Renal pelvis (tissue), 12 donors: Measurements from ENCODE around the gene MT1E. TPM values are rescaled to one million over a fixed set of nuclear protein-coding genes. Genes with fewer than 3 reads are reported as not detected.
"Not testable (repeated sequence)": the region's sequence is repeated elsewhere in the genome, so short reads cannot be mapped to it uniquely, and the experiment has no call there.

ENCODE experiments used
- DNase-seq: peaks from one replicate; pipeline ENCODE4 v3.0.0-alpha.2; 2013
- long read RNA-seq, 16 experiments: transcript quantifications; one replicate each; lab custom pipeline, GENCODE V29; 2026
- polyA plus RNA-seq, 3 donors: library from polyadenylated mRNA; unstranded; fragments of 120-200 nt; gene quantifications; one replicate each; pipeline ENCODE4 v1.2.1, GENCODE V29; 2013; ENCODE audit not compliant: insufficient read length in 3 of 3

The MT1E gene
- polyA plus RNA-seq, result 10 to 100 TPM; 18.0 to 44.4 (median 23.6) TPM
- long read RNA-seq, donor 1, transcript MT1E-201 (3 exons, 704 nt), result major isoform, 44 of 47 reads
- long read RNA-seq, donor 1, partial matches to known transcripts, result 0 of 47 reads
- long read RNA-seq, donor 1, other reads (novel, unspliced or antisense), result 0 of 47 reads
- long read RNA-seq, donor 2, transcript MT1E-201 (3 exons, 704 nt), result major isoform, 17 of 17 reads
- long read RNA-seq, donor 2, partial matches to known transcripts, result 0 of 17 reads
- long read RNA-seq, donor 2, other reads (novel, unspliced or antisense), result 0 of 17 reads
- long read RNA-seq, donor 3, transcript MT1E-201 (3 exons, 704 nt), result major isoform, 23 of 23 reads
- long read RNA-seq, donor 3, partial matches to known transcripts, result 0 of 23 reads
- long read RNA-seq, donor 3, other reads (novel, unspliced or antisense), result 0 of 23 reads
- long read RNA-seq, donor 4, transcript MT1E-201 (3 exons, 704 nt), result major isoform, 29 of 49 reads
- long read RNA-seq, donor 4, partial matches to known transcripts, result 18 of 49 reads
- long read RNA-seq, donor 4, other reads (novel, unspliced or antisense), result 0 of 49 reads
- long read RNA-seq, donor 5, transcript MT1E-201 (3 exons, 704 nt), result major isoform, 27 of 27 reads
- long read RNA-seq, donor 5, partial matches to known transcripts, result 0 of 27 reads
- long read RNA-seq, donor 5, other reads (novel, unspliced or antisense), result 0 of 27 reads
- long read RNA-seq, donor 6, transcript MT1E-201 (3 exons, 704 nt), result major isoform, 30 of 30 reads
- long read RNA-seq, donor 6, partial matches to known transcripts, result 0 of 30 reads
- long read RNA-seq, donor 6, other reads (novel, unspliced or antisense), result 0 of 30 reads
- long read RNA-seq, donor 7, transcript MT1E-201 (3 exons, 704 nt), result major isoform, 21 of 21 reads
- long read RNA-seq, donor 7, partial matches to known transcripts, result 0 of 21 reads
- long read RNA-seq, donor 7, other reads (novel, unspliced or antisense), result 0 of 21 reads
- long read RNA-seq, donor 8, transcript MT1E-201 (3 exons, 704 nt), result major isoform, 14 of 14 reads
- long read RNA-seq, donor 8, partial matches to known transcripts, result 0 of 14 reads
- long read RNA-seq, donor 8, other reads (novel, unspliced or antisense), result 0 of 14 reads
- long read RNA-seq, donor 9, transcript MT1E-201 (3 exons, 704 nt), result major isoform, 40 of 191 reads
- long read RNA-seq, donor 9, partial matches to known transcripts, result 95 of 191 reads
- long read RNA-seq, donor 9, other reads (novel, unspliced or antisense), result 55 of 191 reads
- long read RNA-seq, donor 10, transcript MT1E-201 (3 exons, 704 nt), result major isoform, 15 of 15 reads
- long read RNA-seq, donor 10, partial matches to known transcripts, result 0 of 15 reads
- long read RNA-seq, donor 10, other reads (novel, unspliced or antisense), result 0 of 15 reads
- long read RNA-seq, donor 11, transcript MT1E-201 (3 exons, 704 nt), result major isoform, 16 of 16 reads
- long read RNA-seq, donor 11, partial matches to known transcripts, result 0 of 16 reads
- long read RNA-seq, donor 11, other reads (novel, unspliced or antisense), result 0 of 16 reads
- long read RNA-seq, donor 12, transcript MT1E-201 (3 exons, 704 nt), result major isoform, 23 of 25 reads
- long read RNA-seq, donor 12, partial matches to known transcripts, result 0 of 25 reads
- long read RNA-seq, donor 12, other reads (novel, unspliced or antisense), result 0 of 25 reads
- long read RNA-seq, donor 13, transcript MT1E-201 (3 exons, 704 nt), result major isoform, 18 of 18 reads
- long read RNA-seq, donor 13, partial matches to known transcripts, result 0 of 18 reads
- long read RNA-seq, donor 13, other reads (novel, unspliced or antisense), result 0 of 18 reads
- long read RNA-seq, donor 14, result 0 reads
- long read RNA-seq, donor 15, result 0 reads
- long read RNA-seq, donor 16, transcript MT1E-201 (3 exons, 704 nt), result major isoform, 40 of 40 reads
- long read RNA-seq, donor 16, partial matches to known transcripts, result 0 of 40 reads
- long read RNA-seq, donor 16, other reads (novel, unspliced or antisense), result 0 of 40 reads

DNA sequence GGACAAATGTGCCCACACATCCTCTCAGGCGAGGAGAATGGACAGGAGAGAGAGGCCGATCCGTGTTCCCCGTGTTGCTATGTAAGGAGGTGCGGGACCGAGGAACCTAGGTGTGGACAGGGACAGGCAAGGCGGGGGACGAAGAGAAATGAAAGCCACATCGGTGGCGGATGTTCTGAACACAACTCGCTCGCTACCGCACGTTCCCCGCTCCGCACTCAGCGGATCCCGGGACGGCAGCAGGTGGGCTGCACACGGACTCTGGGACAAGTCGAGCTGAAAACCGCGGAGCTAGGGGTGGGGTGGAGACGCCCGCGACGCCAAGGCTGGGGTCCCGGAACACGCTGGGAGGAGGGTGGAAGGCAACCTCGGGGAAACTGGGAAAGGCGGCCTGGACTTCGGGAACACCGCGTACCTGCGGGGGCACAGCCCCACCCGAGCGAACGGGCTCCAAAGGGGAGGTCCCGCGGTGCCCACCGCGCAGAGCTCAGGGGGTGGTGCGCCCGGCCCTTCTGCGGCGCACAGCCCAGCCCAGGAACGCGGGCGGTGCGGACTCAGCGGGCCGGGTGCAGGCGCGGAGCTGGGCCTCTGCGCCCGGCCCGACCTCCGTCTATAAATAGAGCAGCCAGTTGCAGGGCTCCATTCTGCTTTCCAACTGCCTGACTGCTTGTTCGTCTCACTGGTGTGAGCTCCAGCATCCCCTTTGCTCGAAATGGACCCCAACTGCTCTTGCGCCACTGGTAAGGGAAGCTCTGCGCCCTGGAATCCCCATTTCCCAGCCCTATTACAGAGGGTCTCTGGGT lies at the start of gene MT1E:
Gene MT1E, plus strand, starts transcription at position 642 of the 803 bp plus-strand sequence. Its CDS starts 71 bp downstream, at position 713.
- DNase-seq, result no peak

GRCh38 chr16:56576585-56577299 lies 48.8 kb upstream of the MT1E start:
- peak; percentile 20 for DNase-seq

DNA sequence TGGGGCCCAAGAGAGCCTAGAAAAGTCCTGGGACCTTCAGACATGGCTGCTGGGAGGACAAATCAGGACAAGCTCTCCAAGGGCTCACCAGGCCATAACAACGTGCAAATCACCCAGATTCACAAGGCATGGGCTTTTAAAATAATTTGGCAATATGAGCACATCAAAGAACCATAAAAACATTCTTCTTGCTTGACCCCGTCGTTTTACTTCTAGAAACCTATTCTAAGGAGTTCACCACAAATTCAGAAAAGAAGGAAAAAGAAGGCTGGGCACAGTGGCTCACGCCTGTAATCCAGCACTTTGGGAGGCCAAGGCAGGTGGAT lies 48.3 kb upstream of the MT1E start:
- DNase-seq, result no peak

GRCh38 chr16:56580391-56581048 lies 45.1 kb upstream of the MT1E start:
- no peak for DNase-seq

- not testable (repeated sequence) for DNase-seq
These were observed 42.7 kb upstream of the MT1E start for GRCh38 chr16:56582911-56583310.

- no peak for DNase-seq
These were observed 42.0 kb upstream of the MT1E start for GRCh38 chr16:56583351-56584168.

GRCh38 chr16:56584276-56584675 lies 41.3 kb upstream of the MT1E start:
- no peak for DNase-seq

DNA sequence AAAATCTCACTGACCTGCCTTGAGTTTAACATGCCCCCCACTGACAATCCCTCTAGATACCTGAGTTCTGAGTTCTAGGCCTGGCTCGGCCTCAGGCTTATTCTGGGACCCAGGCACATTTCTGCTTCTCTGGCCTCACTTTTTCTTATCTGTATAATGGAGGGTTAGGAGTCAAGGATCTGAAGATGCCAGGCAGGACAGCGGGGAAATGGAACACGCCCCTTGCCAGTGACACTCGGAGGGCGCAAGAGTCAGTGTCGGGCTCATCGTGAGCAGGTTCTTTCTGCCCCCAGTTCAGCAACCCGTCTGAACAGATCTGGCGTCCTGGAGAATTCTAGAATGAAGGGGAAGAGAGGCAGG lies 36.8 kb upstream of the MT1E start:
- DNase-seq, result no peak

DNA sequence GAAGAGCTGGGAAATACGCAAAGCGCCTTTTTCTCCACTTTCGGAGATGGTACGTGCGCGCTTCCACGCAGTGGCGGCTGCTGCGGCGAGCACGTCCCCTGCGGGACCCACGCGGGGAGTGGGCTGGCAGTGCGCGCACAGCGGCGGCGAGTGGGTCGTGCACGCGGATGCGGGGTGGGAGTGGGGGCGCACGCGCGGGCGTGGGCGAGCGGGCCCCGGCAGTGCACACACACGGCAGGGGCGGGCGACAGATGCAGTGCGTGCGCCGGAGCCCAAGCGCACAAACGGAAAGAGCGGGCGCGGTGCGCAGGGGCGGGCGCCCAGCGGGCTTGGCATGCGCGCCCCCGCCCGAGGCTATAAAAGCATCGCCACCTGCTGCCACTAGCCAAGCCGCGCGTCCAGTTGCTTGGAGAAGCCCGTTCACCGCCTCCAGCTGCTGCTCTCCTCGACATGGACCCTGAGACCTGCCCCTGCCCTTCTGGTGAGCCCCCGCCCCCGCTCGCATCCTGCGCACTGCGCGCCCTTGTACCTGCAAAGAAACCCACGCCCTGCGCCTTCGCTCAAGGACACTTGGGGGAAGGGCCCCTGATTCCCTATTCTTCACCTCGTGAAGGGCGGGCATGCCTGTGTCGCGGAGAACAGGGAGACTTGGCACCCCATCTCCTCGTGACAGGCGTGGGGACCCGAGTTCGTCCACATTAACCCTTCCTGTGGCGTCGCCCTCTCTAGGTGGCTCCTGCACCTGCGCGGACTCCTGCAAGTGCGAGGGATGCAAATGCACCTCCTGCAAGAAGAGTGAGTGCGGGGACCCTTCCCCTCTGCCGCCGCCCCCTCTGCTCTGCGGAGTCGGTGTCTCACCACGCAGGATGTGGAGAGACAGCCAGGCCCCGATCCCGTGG lies 36.2 kb upstream of the MT1E start, which contains the start of gene MT3:
Gene MT3, plus strand, starts transcription at position 388 of the 899 bp plus-strand sequence. Its CDS starts 63 bp downstream, at position 451.
- DNase-seq, result peak; percentile 31

DNA sequence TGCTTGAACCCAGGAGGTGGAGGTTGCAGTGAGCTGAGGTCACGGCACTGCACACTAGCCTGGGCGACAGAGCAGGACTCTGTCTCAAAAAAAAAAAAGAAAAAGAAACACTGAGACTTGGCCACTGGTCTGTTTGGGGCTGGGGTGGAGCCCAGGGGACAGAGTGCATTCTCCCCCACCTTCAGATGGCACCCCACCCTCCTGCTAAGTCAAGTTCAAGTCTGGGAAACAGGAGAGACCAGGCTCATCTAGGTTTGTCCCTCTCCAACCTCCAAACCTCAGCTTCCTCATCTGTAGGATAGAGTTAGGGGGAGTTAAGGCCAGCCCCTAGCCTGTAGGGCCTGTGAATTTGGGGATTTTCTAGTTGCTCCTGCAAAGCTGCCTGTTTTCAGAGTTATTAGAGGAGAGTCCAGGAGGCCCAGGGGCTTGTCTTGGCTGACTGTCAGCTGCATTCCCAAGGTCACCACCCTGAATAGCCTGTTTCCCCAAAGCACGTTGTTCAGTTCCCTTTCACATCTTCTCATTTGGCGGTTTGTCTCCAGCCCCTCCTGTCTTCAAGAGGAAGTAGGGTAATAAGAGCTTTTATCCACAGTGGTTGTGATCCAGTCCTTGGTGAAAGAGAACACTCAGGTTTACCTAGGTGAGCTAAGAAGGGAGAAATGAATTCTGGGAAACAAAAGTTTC lies 34.1 kb upstream of the MT1E start:
- DNase-seq, result no peak

- DNase-seq, result no peak
These were observed 31.8 kb upstream of the MT1E start for GRCh38 chr16:56593573-56594291.

GRCh38 chr16:56594292-56594619 lies 31.3 kb upstream of the MT1E start:
- no peak for DNase-seq

- DNase-seq, result no peak
These were observed 25.1 kb upstream of the MT1E start for GRCh38 chr16:56600398-56600999.

DNA sequence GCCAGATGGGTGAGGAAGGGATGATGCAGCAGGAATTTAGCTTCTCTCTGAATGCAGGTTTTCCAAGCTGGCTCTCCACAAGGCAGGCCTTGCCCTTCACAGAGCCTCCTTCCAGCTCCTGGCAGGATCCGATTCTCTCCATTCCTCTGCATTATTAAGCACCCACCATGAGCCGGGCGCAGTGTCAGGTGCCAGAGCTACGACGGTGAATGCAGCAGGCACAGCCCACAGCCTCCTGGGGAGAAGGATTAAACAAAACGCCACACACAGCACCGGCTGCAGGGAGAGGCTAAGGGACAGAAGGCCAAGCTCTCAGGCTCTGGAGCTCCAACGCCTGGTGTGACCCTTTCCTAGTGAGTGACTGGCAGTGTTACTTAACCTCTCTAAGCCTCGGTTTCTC lies 24.3 kb upstream of the MT1E start:
- no peak for DNase-seq

DNA sequence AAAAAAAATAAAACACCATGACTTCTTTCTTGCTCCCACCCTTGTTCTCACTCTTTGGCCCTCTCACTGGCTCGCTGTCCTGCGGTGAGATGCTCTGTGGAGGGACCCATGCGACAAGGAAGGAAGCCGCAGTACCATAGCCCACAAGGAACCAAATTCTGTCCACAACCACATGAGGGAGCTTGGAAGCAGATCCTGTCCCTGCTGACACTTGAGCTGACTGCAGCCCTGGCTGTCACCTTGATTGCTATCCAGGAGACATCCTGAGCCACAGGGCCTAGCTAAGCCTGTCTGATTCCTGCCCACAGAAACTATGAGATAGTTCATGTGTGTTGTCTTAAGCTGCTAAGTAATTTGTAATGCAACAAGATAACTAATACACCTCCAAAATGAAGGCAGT lies 22.0 kb upstream of the MT1E start:
- no peak for DNase-seq
